Hepatocyte (in vitro differentiated cells): Measurements from ENCODE around the gene CD40. TPM values are rescaled to one million over a fixed set of nuclear protein-coding genes. Genes with fewer than 3 reads are reported as not detected.

ENCODE experiments used
- DNase-seq: peaks from one replicate; pipeline ENCODE4 v3.0.0-alpha.2; 2016; ENCODE audit warnings: low spot score
- H2AFZ ChIP-seq: fragments of 200-600 bp; sonication (generic); 2 replicates; pipeline ENCODE4 v1.6.0; 2016; ENCODE audit warnings: antibody characterized with exemption, mild to moderate bottlenecking
- H3K27ac ChIP-seq: fragments of 200-600 bp; sonication (generic); 2 replicates; pipeline ENCODE4 v1.5.1; 2016; ENCODE audit warnings: mild to moderate bottlenecking
- H3K27me3 ChIP-seq: fragments of 200-600 bp; sonication (generic); 2 replicates; pipeline ENCODE4 v1.6.1; 2016
- H3K36me3 ChIP-seq: fragments of 200-600 bp; sonication (generic); replicated peaks from 2 replicates; pipeline ENCODE4 v1.5.1; 2016; ENCODE audit warnings: low read depth; ENCODE audit not compliant: insufficient read depth
- H3K4me1 ChIP-seq: fragments of 200-600 bp; sonication (generic); 2 replicates; pipeline ENCODE4 v1.5.1; 2016; ENCODE audit warnings: mild to moderate bottlenecking, moderate library complexity; ENCODE audit not compliant: insufficient read depth
- H3K4me2 ChIP-seq: fragments of 200-600 bp; sonication (generic); 2 replicates; pipeline ENCODE4 v1.6.0; 2016
- H3K4me3 ChIP-seq: fragments of 200-600 bp; sonication (generic); 2 replicates; pipeline ENCODE4 v1.5.1; 2016; ENCODE audit warnings: mild to moderate bottlenecking
- H3K79me2 ChIP-seq: fragments of 200-600 bp; sonication (generic); 2 replicates; pipeline ENCODE4 v1.6.0; 2017; ENCODE audit warnings: mild to moderate bottlenecking
- H3K9me2 ChIP-seq: fragments of 200-600 bp; sonication (generic); replicated peaks from 2 replicates; pipeline ENCODE4 v1.6.0; 2017; ENCODE audit warnings: mild to moderate bottlenecking; ENCODE audit not compliant: insufficient read depth
- H3K9me3 ChIP-seq: fragments of 200-600 bp; sonication (generic); 2 replicates; pipeline ENCODE4 v1.5.1; 2016; ENCODE audit warnings: low read depth, mild to moderate bottlenecking
- H4K20me1 ChIP-seq: fragments of 200-600 bp; sonication (generic); 2 replicates; pipeline ENCODE4 v1.6.0; 2016; ENCODE audit warnings: mild to moderate bottlenecking; ENCODE audit not compliant: insufficient read depth, poor library complexity, severe bottlenecking
- CTCF ChIP-seq: fragments of 200-600 bp; sonication (generic); IDR thresholded peaks from 2 replicates; pipeline ENCODE4 v1.5.1; 2016; ENCODE audit warnings: antibody characterized with exemption, mild to moderate bottlenecking; ENCODE audit not compliant: poor library complexity
- EZH2 ChIP-seq: fragments of 200-600 bp; sonication (generic); IDR thresholded peaks from 2 replicates; pipeline ENCODE4 v1.6.1; 2016; ENCODE audit warnings: antibody characterized with exemption, mild to moderate bottlenecking, borderline replicate concordance
- EZH2phosphoT487 ChIP-seq: fragments of 200-600 bp; sonication (generic); IDR thresholded peaks from one replicate; pipeline ENCODE4 v1.6.1; 2018; ENCODE audit warnings: antibody characterized with exemption, mild to moderate bottlenecking, low read depth, moderate library complexity; ENCODE audit not compliant: unreplicated experiment, severe bottlenecking
- WGBS: methylation state at CpG from one replicate; pipeline ENCODE4 v1.1.6; 2016; ENCODE audit warnings: low lambda C conversion rate; ENCODE audit errors: missing lambda C conversion rate; 5-methylcytosine and 5-hydroxymethylcytosine counted together
- polyA plus RNA-seq: library from polyadenylated mRNA; unstranded; fragments of >200 nt; fragmentation: Nextera tagmentation; extraction: Ambion mirVana; gene quantifications from 2 replicates; pipeline ENCODE4 v1.2.1, GENCODE V29; 2016
- total RNA-seq: library from RNA; depleted of rRNA; stranded (reverse); fragments of >200 nt; gene quantifications from 2 replicates; pipeline ENCODE4 v1.2.3, GENCODE V29; 2014

The CD40 gene
- total and polyA plus RNA-seq, 2 experiments from 2014 or later = 3.2 to 8.0 TPM

GRCh38 chr20:46104262-46104661 is 13.9 kb upstream of the CD40 start:
- Histone ChIP-seq H4K20me1 (no peaks in the 10 kb centered on the region), H3K4me3 (no peak overlapping the region), H3K36me3 (no peaks in the 10 kb centered on the region), H2AFZ (no peak overlapping the region), H3K9me2 (no peaks in the 10 kb centered on the region), H3K27ac (no peak overlapping the region), H3K27me3 (peaks cover 51% of the 10 kb centered on the region), H3K79me2 (no peaks in the 10 kb centered on the region), H3K9me3 (no peaks in the 10 kb centered on the region), H3K4me1 (no peaks in the 10 kb centered on the region), H3K4me2 (no peak overlapping the region)
- no peak for DNase-seq
- WGBS = 76% methylated on average over 3 of the region's 3 CpGs
- TF ChIP-seq EZH2phosphoT487 (no peak), CTCF (no peak), EZH2 (no peak)

GRCh38 chr20:46107061-46107460 is 11.1 kb upstream of the CD40 start:
- Histone ChIP-seq H3K4me1 (no peaks in the 10 kb centered on the region), H4K20me1 (no peaks in the 10 kb centered on the region), H3K4me2 (no peak overlapping the region), H3K9me2 (no peaks in the 10 kb centered on the region), H3K36me3 (no peaks in the 10 kb centered on the region), H3K27me3 (peaks cover 52% of the 10 kb centered on the region), H3K9me3 (no peaks in the 10 kb centered on the region), H2AFZ (no peak overlapping the region), H3K27ac (no peak overlapping the region), H3K79me2 (no peaks in the 10 kb centered on the region), H3K4me3 (no peak overlapping the region)
- TF ChIP-seq EZH2phosphoT487 (no peak), CTCF (no peak), EZH2 (no peak)
- DNase-seq = no peak
- 84% methylated on average over 6 of the region's 6 CpGs for WGBS

- no peaks in the 10 kb centered on the region for H4K20me1 ChIP-seq
- no peak overlapping the region for H3K4me3 ChIP-seq
- H3K27me3 ChIP-seq = peaks cover 58% of the 10 kb centered on the region
- no peaks in the 10 kb centered on the region for H3K9me2 ChIP-seq
- H3K27ac ChIP-seq = no peak overlapping the region
- no peaks in the 10 kb centered on the region for H3K79me2 ChIP-seq
- H3K9me3 ChIP-seq = no peaks in the 10 kb centered on the region
- no peak overlapping the region for H2AFZ ChIP-seq
- no peaks in the 10 kb centered on the region for H3K36me3 ChIP-seq
- H3K4me2 ChIP-seq = no peak overlapping the region
- H3K4me1 ChIP-seq = no peaks in the 10 kb centered on the region
- no peak for DNase-seq
- TF ChIP-seq CTCF = no peak
- TF ChIP-seq EZH2 = no peak
- TF ChIP-seq EZH2phosphoT487 = no peak
- 89% methylated on average over 5 of the region's 5 CpGs for WGBS
Observed at GRCh38 chr20:46108435-46108841, 9.7 kb upstream of the CD40 start.

GRCh38 chr20:46108976-46109375 is 9.1 kb upstream of the CD40 start:
- Histone ChIP-seq H3K27ac (no peak overlapping the region), H3K9me2 (no peaks in the 10 kb centered on the region), H2AFZ (no peak overlapping the region), H3K27me3 (peaks cover 64% of the 10 kb centered on the region), H3K79me2 (no peaks in the 10 kb centered on the region), H3K36me3 (no peaks in the 10 kb centered on the region), H3K4me3 (no peak overlapping the region), H3K4me2 (no peak overlapping the region), H3K9me3 (no peaks in the 10 kb centered on the region), H3K4me1 (no peaks in the 10 kb centered on the region), H4K20me1 (no peaks in the 10 kb centered on the region)
- TF ChIP-seq EZH2 (no peak), CTCF (no peak), EZH2phosphoT487 (no peak)
- 88% methylated on average over 14 of the region's 14 CpGs for WGBS
- no peak for DNase-seq
